Endothelial cell of umbilical vein (primary cell): ENCODE results near the gene SLC25A15.

Experiments
- CTCF ChIP-seq, 2 donors: IDR thresholded peaks; 1 replicate in 1 of 2; 2 replicates in 1 of 2; pipeline ENCODE4 v1.5.1; 2011; ENCODE audit warnings: low read length in 2 of 2, mild to moderate bottlenecking in 2 of 2, moderate library complexity in 2 of 2, control low read depth in 1 of 2, inconsistent platforms in 1 of 2, low read depth in 1 of 2; ENCODE audit not compliant: insufficient read depth in 1 of 2; ENCODE audit errors: extremely low read depth in 1 of 2
- EZH2 ChIP-seq: IDR thresholded peaks from 2 replicates; pipeline ENCODE4 v1.6.1; 2012; ENCODE audit warnings: borderline replicate concordance, low read depth, mild to moderate bottlenecking, moderate library complexity, low read length, inconsistent platforms; ENCODE audit not compliant: severe bottlenecking
- FOS ChIP-seq: IDR thresholded peaks from 2 replicates; pipeline ENCODE4 v1.6.1; 2011; ENCODE audit warnings: mild to moderate bottlenecking, low read length, moderate library complexity, borderline replicate concordance; ENCODE audit not compliant: insufficient read depth
- GATA2 ChIP-seq: IDR thresholded peaks from 2 replicates; pipeline ENCODE4 v1.7.0; 2011; ENCODE audit warnings: low read depth, mild to moderate bottlenecking, moderate library complexity, mixed read lengths, low read length; ENCODE audit not compliant: insufficient read length, insufficient read depth
- JUN ChIP-seq: IDR thresholded peaks from 2 replicates; pipeline ENCODE4 v1.6.1; 2011; ENCODE audit warnings: borderline replicate concordance, low read depth; ENCODE audit not compliant: insufficient read length, insufficient read depth
- MAX ChIP-seq: IDR thresholded peaks from 2 replicates; pipeline ENCODE4 v1.6.1; 2011; ENCODE audit not compliant: insufficient read depth, insufficient read length
- MYC ChIP-seq: IDR thresholded peaks from one replicate; pipeline ENCODE4 v1.6.1; 2011; ENCODE audit warnings: mild to moderate bottlenecking, low read depth, low read length
- POLR2A ChIP-seq: IDR thresholded peaks from 2 replicates; pipeline ENCODE4 v1.6.1; 2012; ENCODE audit warnings: low read depth, mild to moderate bottlenecking, control low read depth, low read length
- POLR2AphosphoS5 ChIP-seq: IDR thresholded peaks from 2 replicates; pipeline ENCODE4 v1.6.1; 2012; ENCODE audit warnings: low read depth, mild to moderate bottlenecking, control low read depth, low read length, moderate library complexity; ENCODE audit not compliant: insufficient read depth

- TF ChIP-seq JUN (no peak), CTCF (IDR thresholded peaks at IDR 0.05; ENCODE audit: extremely low read depth in 1 of 2, insufficient read depth in 1 of 2, low read depth in 1 of 2, low read length in 2 of 2) (no peak), POLR2A (no peak), MYC (no peak), POLR2AphosphoS5 (no peak), EZH2 (no peak), MAX (no peak), GATA2 (no peak), FOS (no peak)
These were observed 18.8 kb upstream of the SLC25A15 start for GRCh38 chr13:40770609-40770933.
